Activated CD4-positive, alpha-beta memory T cell treated with anti-CD3 and anti-CD28 coated beads, Interleukin-2, amount 10 ng/mL, durations not matched to agents 7 days and 5 days (primary cell): ENCODE data around the gene EDC3. TPM values are rescaled to one million over a fixed set of nuclear protein-coding genes. Genes with fewer than 3 reads are reported as not detected.

ENCODE experiments used
- CTCF ChIA-PET: fragments of 350-600 bp; sonication (Branson Sonifier 250); formaldehyde crosslinking; loops from one replicate; lab custom pipeline; 2021; ENCODE audit warnings: antibody characterized with exemption, inconsistent platforms; lab: Charles Lee
- POLR2A ChIA-PET: fragments of 350-600 bp; sonication (Branson Sonifier 250); formaldehyde crosslinking; loops from one replicate; lab custom pipeline; 2021; ENCODE audit warnings: antibody characterized with exemption; lab: Charles Lee
- DNase-seq: peaks from one replicate; pipeline ENCODE4 v3.0.0-alpha.2; 2020
- H3K27ac Mint-ChIP-seq: one replicate; pipeline ENCODE4 v1.8.0; 2021; ENCODE audit warnings: mild to moderate bottlenecking, mixed read lengths
- H3K27me3 Mint-ChIP-seq: one replicate; pipeline ENCODE4 v1.8.0; 2021; ENCODE audit warnings: mixed read lengths
- H3K36me3 Mint-ChIP-seq: one replicate; pipeline ENCODE4 v1.8.0; 2021; ENCODE audit warnings: low read depth, mixed read lengths
- H3K4me1 Mint-ChIP-seq: one replicate; pipeline ENCODE4 v1.8.0; 2021; ENCODE audit warnings: mixed read lengths
- H3K4me3 Mint-ChIP-seq: one replicate; pipeline ENCODE4 v1.8.0; 2021; ENCODE audit warnings: mild to moderate bottlenecking, mixed read lengths
- H3K9me3 Mint-ChIP-seq: one replicate; pipeline ENCODE4 v1.8.0; 2021; ENCODE audit warnings: mixed read lengths
- total RNA-seq, 2 experiments: library from RNA; stranded (reverse); gene quantifications; one replicate each; pipeline ENCODE4 v1.2.3, GENCODE V29; 2021

Gene EDC3
- total RNA-seq, 2 experiments from 2014 or later = 36.3 to 39.6 TPM

DNA sequence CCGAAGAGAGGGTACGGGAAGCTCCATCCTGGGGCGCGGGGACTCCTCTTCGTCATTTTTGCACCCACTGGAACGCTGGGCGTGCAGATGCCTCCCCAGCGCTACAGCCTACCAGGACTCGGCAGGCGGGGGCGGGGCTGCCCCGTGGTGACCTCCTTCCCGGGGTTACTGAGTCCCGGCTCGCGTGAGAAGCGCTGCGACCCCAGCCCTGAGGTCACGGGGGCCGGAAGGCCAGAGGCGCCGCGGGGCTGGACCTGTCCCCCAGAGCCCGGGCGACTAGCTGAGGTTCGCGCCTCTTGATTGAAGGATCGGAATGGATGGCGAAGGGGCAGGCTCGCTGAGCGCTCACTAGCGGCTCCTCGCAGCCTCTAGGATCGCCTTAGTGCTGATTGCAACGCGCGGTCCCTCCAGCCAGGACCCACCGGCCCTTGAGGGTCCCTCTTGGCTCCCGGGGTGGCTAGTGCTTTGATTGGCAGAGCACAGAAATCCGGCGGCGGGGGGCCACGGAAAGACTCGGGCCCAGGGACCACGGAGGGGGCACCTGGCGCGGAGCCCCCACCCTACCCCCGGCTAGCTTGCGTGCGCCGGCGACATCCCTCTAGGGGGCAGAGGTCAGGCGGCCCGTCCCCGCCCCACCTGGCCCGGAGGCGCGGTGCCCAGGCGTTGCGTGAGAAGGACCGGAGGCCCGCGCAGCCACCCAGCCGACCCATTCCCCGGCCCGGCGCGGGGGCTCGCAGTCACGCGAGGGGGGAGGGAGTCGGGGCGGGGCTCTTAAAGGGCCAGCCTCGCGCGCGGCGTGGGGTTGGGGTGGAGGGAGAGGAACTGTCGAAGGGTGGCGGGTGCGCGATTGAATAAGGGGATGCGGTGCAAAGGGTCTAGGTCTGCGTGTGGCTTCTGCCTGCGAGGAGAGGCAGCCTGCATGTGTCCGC, 30.3 kb upstream of the EDC3 start:
- ChIA-PET CTCF (interaction anchor here (0.8 to 2.7 kb wide), 8 partner anchors 11 to 224 kb away, joined by 3 to 18 read pairs (median 4); no protein-coding TSS in a partner anchor), POLR2A (interaction anchor here (0.7 to 2.4 kb wide), 9 partner anchors 11 to 642 kb away, joined by 3 to 11 read pairs (median 3); partner anchors contain the start of genes CLK3, EDC3 and FAM219B)
- peak; percentile 71 for DNase-seq
- H3K4me1 Mint-ChIP-seq = peaks cover 20% of the 10 kb centered on the region
- H3K4me3 Mint-ChIP-seq = peak overlapping the region; percentile 69
- no peaks in the 10 kb centered on the region for H3K36me3 Mint-ChIP-seq
- H3K27ac Mint-ChIP-seq = peak overlapping the region; percentile 82
- H3K9me3 Mint-ChIP-seq = no peaks in the 10 kb centered on the region
- peaks cover 16% of the 10 kb centered on the region for H3K27me3 Mint-ChIP-seq

DNA sequence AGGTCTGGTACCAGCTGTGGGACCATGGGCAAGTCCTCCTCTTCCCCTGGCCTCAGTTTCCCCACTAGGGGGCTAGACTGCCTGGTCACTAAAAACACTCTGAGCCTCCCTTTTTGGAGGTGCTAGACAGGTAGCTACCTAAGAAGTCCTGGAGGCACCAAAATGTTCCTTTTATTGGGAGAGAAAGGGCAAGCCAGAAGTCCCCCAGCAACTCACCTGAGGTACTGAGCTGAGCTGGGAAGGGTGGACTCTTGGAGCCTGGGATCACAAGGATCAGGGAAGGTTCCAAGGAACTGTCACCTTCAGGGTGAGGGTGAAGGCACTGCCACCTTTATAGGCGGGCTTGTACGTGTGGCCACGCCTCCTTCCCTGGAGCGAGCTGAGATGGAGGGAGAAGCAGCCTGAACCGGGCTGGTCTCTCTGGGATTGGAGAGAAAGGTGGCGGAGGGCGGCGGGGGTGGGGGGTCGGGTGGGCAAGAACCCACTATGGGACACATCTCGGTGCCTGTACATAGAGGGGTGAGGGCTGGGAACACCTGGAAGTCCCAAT, 29.5 kb upstream of the EDC3 start, which contains the start of gene CYP1A1:
CYP1A1 (minus strand) TSS at position 304 of the 550 bp plus-strand sequence. CDS start 2,431 bp downstream, outside the sequence.
- peaks cover 16% of the 10 kb centered on the region for H3K27me3 Mint-ChIP-seq
- H3K4me1 Mint-ChIP-seq = peaks cover 15% of the 10 kb centered on the region
- peak; percentile 36 for DNase-seq
- no peaks in the 10 kb centered on the region for H3K36me3 Mint-ChIP-seq
- H3K9me3 Mint-ChIP-seq = no peaks in the 10 kb centered on the region
- CTCF ChIA-PET = interaction anchor here (1.5 to 2.7 kb wide), 5 partner anchors 10 to 94 kb away, joined by 3 to 18 read pairs (median 5); no protein-coding TSS in a partner anchor
- H3K27ac Mint-ChIP-seq = peak within 1 kb of the TSS; percentile 82
- POLR2A ChIA-PET = interaction anchor here (0.7 to 2.4 kb wide), 8 partner anchors 10 to 185 kb away, joined by 3 to 11 read pairs (median 4); partner anchors contain the start of genes CLK3, EDC3 and FAM219B
- peak within 1 kb of the TSS; percentile 69 for H3K4me3 Mint-ChIP-seq

DNA sequence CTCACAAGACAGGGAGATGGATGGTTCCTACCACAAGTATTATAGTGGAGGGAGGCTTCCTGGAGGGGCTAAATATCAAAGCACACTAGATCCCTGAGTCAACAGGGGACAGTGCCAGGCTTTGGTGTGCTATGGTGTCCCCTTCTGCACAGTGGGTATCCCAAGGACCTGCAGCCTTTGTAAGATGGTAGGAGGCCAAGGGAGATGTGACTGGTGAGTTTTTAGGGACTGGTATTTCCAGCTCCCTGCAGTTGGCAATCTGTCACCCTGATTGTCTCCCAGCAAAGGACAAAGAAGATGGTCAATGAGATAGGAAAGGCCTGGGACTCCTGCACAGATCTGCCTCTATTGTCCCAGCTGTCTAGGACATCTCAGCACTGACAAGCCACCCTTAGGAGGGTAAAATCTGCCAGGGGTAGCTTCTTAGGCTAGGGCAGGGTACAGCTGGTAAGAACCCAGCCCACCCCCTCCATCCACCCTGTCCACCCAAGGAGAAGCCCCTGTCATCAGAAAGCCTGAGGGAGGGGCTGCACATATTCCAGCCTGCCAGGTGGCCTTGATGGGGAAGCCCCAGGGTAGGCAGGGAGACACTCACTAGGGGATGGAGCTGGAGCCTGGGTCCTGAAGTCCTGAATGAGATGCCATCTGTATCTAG, 28.9 kb upstream of the EDC3 start:
- peaks cover 15% of the 10 kb centered on the region for H3K4me1 Mint-ChIP-seq
- no peaks in the 10 kb centered on the region for H3K9me3 Mint-ChIP-seq
- CTCF ChIA-PET = interaction anchor here (1.0 to 2.7 kb wide), 6 partner anchors 10 to 93 kb away, joined by 3 to 18 read pairs (median 5); no protein-coding TSS in a partner anchor
- H3K27me3 Mint-ChIP-seq = peaks cover 16% of the 10 kb centered on the region
- no peaks in the 10 kb centered on the region for H3K36me3 Mint-ChIP-seq
- no peak overlapping the region for H3K27ac Mint-ChIP-seq
- DNase-seq = no peak
- peak overlapping the region; percentile 69 for H3K4me3 Mint-ChIP-seq
- POLR2A ChIA-PET = interaction anchor here (0.6 to 2.4 kb wide), 4 partner anchors 10 to 182 kb away, joined by 3 to 11 read pairs (median 6); partner anchors contain the start of genes EDC3 and FAM219B

DNA sequence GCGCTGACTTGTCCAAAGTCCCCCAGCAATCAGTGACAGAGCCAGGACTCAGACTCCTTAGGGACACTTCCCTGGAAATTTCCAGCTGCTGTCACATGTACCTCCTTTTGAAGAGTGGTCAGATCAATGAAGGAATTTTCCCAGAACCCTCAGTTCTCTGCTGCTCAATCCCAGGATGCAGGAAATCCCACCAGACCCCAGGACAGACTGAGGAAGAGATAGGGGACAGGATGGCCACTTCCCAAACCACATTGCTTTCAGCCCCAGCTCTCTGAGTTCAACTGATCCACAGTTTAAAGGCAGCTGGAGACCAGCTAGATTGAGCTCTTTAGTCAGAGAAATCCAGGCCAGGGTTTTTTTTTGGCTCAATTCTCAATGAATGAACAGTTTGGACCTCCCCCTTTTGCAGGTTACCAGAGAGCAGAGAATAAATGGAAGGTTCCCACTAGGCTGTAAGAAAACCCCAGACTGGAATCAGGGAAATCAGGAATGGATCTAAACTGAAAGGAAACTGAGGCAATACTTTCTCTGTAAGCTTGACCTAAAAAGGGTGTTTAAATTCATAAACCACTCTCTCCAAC, 28.0 kb upstream of the EDC3 start:
- DNase-seq = no peak
- Mint-ChIP-seq H3K9me3 (no peaks in the 10 kb centered on the region), H3K4me1 (peaks cover 15% of the 10 kb centered on the region), H3K27me3 (peaks cover 16% of the 10 kb centered on the region), H3K36me3 (no peaks in the 10 kb centered on the region), H3K27ac (no peak overlapping the region), H3K4me3 (no peak overlapping the region)
- POLR2A ChIA-PET = interaction anchor here (0.6 kb wide), 2 partner anchors 14 to 301 kb away, joined by 3 read pairs; no protein-coding TSS in a partner anchor
- CTCF ChIA-PET = interaction anchor here (1.0 to 1.5 kb wide), 3 partner anchors 9 to 90 kb away, joined by 4 to 6 read pairs (median 5); no protein-coding TSS in a partner anchor

DNA sequence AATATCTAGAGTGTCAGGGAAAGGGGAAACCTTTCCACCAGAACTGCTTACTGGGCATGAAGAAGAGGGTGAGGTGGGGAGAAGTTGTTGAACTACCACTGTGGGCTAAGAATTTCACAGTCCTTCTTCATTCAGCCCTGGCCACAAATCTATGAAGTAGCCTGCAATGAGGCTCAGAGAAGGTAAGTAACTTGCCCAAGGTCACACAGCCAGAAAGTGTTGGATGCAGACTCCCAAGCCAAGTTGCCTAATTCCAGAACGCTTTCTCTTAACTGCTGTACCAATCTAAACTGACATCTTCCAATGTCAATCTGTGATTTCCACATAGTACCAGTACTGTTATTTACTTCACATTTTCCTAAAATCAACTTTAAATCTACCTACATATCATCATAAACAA, 27.4 kb upstream of the EDC3 start:
- POLR2A ChIA-PET = interaction anchor here (0.6 kb wide), 1 partner anchor 301 kb away, joined by 3 read pairs; no protein-coding TSS in a partner anchor
- CTCF ChIA-PET = interaction anchor here (1.4 kb wide), 1 partner anchor 8 kb away, joined by 6 read pairs; no protein-coding TSS in a partner anchor
- no peak overlapping the region for H3K4me3 Mint-ChIP-seq
- peaks cover 16% of the 10 kb centered on the region for H3K27me3 Mint-ChIP-seq
- H3K27ac Mint-ChIP-seq = no peak overlapping the region
- H3K9me3 Mint-ChIP-seq = no peaks in the 10 kb centered on the region
- no peak for DNase-seq
- H3K4me1 Mint-ChIP-seq = peaks cover 15% of the 10 kb centered on the region
- H3K36me3 Mint-ChIP-seq = no peaks in the 10 kb centered on the region

DNA sequence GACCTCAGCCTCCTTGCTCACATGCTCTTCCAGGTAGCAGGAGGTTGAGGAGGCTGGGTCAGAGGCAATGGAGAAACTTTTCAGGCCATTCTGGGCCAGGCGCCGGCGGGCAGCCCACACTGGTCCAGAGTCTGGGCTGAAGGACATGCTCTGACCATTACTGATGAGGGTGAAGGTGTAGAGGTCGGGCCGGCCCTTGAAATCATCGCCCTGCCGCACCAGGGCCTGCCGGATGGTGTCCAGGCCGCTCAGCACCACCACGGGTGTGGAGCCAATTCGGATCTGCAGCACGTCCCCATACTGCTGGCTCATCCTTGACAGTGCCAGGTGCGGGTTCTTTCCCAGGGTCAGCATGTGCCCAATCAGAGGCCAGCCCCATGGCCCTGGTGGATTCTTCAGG, 26.8 kb upstream of the EDC3 start:
- no peaks in the 10 kb centered on the region for H3K36me3 Mint-ChIP-seq
- peaks cover 15% of the 10 kb centered on the region for H3K4me1 Mint-ChIP-seq
- no peaks in the 10 kb centered on the region for H3K9me3 Mint-ChIP-seq
- no peak overlapping the region for H3K4me3 Mint-ChIP-seq
- peaks cover 16% of the 10 kb centered on the region for H3K27me3 Mint-ChIP-seq
- DNase-seq = no peak
- ChIA-PET CTCF (no interaction called here), POLR2A (no interaction called here)
- no peak overlapping the region for H3K27ac Mint-ChIP-seq

DNA sequence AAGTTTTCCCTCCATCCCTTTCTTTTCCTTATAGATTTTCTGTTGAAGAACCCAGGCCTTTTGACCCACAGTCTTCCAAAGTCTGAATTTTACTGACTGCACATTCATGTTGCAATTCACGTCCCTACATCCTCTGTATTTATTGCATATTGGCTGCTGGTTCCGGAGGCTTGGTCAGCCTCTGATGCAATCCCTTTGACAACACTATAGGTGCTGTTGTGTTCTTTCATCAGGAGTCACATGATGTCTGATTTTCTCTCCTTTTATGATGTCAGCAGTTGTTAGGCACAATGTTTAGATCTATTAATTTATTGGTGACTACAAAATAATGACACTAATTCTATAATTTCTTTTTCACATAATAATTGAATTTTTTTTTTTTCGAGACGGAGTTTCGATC, 20.8 kb upstream of the EDC3 start:
- Mint-ChIP-seq H3K4me3 (no peak overlapping the region), H3K27me3 (no peaks in the 10 kb centered on the region), H3K4me1 (no peaks in the 10 kb centered on the region), H3K36me3 (no peaks in the 10 kb centered on the region), H3K9me3 (no peaks in the 10 kb centered on the region), H3K27ac (no peak overlapping the region)
- no peak for DNase-seq
- CTCF ChIA-PET = interaction anchor here (0.5 kb wide), 1 partner anchor 37 kb away, joined by 4 read pairs; no protein-coding TSS in a partner anchor
- POLR2A ChIA-PET = no interaction called here

DNA sequence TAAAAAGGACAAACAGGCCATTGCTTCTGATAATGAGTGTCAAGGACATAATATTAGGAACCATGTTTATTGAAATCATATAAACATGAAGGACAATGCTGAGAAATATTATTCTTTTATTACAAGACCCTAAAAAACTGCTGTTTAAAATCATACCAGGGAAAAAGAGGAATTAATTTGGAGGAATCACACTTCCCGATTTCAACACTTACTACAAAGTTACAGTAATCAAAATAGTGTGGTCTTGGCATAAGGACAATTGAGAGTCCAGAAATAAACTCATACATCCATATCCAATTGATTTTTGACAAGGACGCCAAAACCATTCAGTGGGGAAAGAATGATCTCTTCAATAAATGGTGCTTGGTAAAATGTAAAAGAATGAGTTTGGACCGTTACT, 16.5 kb upstream of the EDC3 start:
- Mint-ChIP-seq H3K4me1 (peaks cover 14% of the 10 kb centered on the region), H3K27ac (no peak overlapping the region), H3K4me3 (no peak overlapping the region), H3K9me3 (no peaks in the 10 kb centered on the region), H3K27me3 (peaks cover 5% of the 10 kb centered on the region), H3K36me3 (no peaks in the 10 kb centered on the region)
- CTCF ChIA-PET = no interaction called here
- no peak for DNase-seq
- POLR2A ChIA-PET = no interaction called here

DNA sequence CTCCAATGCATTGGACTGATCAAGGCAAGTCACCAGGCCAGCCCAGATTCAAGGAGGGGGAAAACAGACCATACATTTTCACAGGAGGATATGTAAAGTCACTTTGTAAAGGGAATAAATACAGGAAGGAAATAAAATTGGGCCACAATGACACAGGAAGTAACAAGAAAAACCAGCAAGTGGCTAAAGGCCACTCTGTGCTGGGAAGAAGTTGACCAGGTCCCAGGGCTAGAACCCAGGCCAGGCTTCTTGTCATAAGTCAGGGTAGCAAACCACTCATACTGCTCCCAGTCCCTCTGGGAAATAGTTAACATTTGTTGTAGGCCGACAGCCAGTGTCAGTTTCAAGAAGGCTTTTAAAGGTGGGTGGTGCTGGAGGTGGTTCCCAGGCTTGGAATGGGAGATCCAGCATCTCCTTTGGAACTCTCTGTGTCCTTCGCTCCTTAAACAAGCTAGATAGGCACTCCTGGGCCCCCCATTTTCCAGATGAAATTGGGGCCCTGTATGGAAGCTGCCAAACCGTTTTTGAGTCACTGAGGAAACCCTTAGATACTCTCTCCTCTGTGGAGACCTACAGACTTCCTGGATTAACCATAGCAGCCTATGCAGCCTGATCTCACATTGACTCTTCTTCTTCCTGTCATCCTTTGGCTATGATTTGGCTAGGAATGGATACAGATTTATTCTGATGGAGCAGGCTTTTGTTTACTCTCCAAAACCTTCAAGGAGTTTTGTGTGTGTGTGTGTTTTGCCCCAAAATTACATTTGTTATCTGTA, 14.7 kb upstream of the EDC3 start:
- no peaks in the 10 kb centered on the region for H3K36me3 Mint-ChIP-seq
- peak overlapping the region; percentile 29 for H3K27ac Mint-ChIP-seq
- peaks cover 9% of the 10 kb centered on the region for H3K27me3 Mint-ChIP-seq
- ChIA-PET CTCF (interaction anchor here (0.9 kb wide), 1 partner anchor 15 kb away, joined by 3 read pairs; the partner anchor contains the start of gene CYP1A1), POLR2A (no interaction called here)
- H3K4me3 Mint-ChIP-seq = no peak overlapping the region
- no peaks in the 10 kb centered on the region for H3K9me3 Mint-ChIP-seq
- peaks cover 14% of the 10 kb centered on the region for H3K4me1 Mint-ChIP-seq
- no peak for DNase-seq

DNA sequence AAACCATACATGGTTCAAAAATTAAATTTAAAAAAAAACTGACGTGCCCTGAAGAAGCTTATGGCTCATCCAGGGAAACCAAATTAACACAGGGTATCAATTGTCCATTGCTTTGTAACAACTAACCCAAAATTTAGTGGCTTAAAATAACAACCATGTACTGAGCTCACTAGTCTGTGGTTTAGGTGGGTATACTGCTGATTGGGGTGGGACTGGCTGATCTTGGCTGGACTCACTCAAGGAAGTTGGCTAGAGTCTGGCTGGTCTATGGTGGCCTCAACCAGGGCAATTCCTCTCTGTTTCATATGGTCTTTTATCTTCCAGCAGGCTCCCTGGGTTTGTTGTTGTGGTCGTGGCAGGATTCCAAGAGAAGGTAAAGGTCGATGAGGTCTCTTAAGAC, 14.1 kb upstream of the EDC3 start:
- Mint-ChIP-seq H3K27ac (peak overlapping the region; percentile 29), H3K27me3 (peaks cover 11% of the 10 kb centered on the region), H3K4me3 (no peak overlapping the region), H3K36me3 (no peaks in the 10 kb centered on the region), H3K9me3 (no peaks in the 10 kb centered on the region), H3K4me1 (peaks cover 14% of the 10 kb centered on the region)
- no peak for DNase-seq
- ChIA-PET CTCF (interaction anchor here (0.9 kb wide), 1 partner anchor 16 kb away, joined by 3 read pairs; the partner anchor contains the start of gene CYP1A1), POLR2A (no interaction called here)

DNA sequence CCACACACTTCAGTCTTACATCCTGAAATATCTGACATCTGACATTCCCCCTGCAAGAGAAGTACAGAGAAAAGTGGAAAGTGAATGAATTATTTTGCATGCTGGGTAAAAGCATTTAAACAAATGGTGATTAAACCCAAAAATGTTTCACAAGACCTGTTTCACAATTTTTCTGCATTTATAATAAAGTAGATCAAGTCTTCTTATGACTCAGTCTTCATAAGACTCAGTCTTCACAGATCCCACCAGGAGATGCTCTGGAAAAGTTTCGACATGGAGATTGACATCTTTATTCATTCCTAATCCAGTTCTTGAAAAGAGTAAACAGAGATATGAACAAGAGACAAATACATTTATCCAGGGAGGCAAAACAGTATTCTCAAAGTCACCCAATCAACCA, 13.2 kb upstream of the EDC3 start:
- Mint-ChIP-seq H3K4me1 (peaks cover 14% of the 10 kb centered on the region), H3K4me3 (no peak overlapping the region), H3K36me3 (no peaks in the 10 kb centered on the region), H3K9me3 (no peaks in the 10 kb centered on the region), H3K27me3 (peaks cover 11% of the 10 kb centered on the region), H3K27ac (no peak overlapping the region)
- ChIA-PET POLR2A (no interaction called here), CTCF (no interaction called here)
- DNase-seq = no peak
